GM21423 (cell line): ENCODE measurements around the gene GHRH.

Experiments used
- ATAC-seq: cut with Tn5 transposase; IDR thresholded peaks from one replicate; pipeline ENCODE4 v1.9.1; 2021; ENCODE audit warnings: mild to moderate bottlenecking, moderate library complexity; ENCODE audit not compliant: unreplicated experiment

GHRH gene, protein sequence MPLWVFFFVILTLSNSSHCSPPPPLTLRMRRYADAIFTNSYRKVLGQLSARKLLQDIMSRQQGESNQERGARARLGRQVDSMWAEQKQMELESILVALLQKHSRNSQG

GRCh38 chr20:37261714-37262113, at the start of gene GHRH:
TSS of gene GHRH (minus strand) at chr20:37261814. CDS start at chr20:37256889, 4,925 bp downstream.
- no peak for ATAC-seq

DNA sequence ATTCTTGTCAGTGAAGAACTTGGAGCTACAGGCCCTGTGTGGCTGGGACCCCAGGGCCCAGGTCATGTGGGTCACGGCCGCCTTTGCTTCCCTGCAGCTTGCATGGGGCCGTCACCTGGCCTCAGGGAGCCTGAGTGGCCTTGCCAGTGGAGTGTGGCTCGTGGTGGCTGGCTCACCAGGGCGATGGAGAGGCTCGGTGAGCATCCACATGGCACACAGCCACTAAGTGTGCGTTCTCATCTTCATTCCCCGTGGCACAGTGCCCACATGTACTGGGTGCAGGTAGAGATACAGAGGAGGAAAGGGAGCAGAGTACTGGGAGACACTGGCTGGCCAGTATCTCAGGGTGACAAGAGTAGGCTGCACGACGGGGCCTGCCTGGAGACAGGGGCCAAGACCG, 49.3 kb upstream of the GHRH start:
- no peak for ATAC-seq

- no peak for ATAC-seq
Measured at GRCh38 chr20:37309936-37310590, 48.4 kb upstream of the GHRH start.

DNA sequence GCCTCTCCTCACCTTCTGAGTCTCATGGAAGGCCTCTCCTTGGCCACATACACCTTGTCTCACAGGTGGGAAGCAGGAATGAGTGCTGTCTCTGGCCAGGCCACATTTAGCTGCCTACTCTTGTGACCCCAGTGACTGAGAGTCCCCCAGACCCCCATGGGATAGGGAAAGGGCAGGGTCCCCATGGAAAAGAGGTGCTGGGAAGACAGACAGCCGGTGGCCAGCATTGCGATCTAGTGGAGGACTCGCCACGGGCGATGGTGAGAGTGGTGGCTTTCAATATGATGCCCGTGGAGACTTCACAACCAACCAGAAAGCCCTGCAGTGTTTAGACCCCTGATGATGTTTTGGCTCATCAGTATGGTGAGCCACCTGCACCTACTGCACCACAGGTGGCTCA, 47.7 kb upstream of the GHRH start:
- no peak for ATAC-seq

GRCh38 chr20:37308086-37309050, 46.8 kb upstream of the GHRH start:
- peak; percentile 78 for ATAC-seq

- ATAC-seq = no peak
Measured at GRCh38 chr20:37305839-37306238, 44.2 kb upstream of the GHRH start.

DNA sequence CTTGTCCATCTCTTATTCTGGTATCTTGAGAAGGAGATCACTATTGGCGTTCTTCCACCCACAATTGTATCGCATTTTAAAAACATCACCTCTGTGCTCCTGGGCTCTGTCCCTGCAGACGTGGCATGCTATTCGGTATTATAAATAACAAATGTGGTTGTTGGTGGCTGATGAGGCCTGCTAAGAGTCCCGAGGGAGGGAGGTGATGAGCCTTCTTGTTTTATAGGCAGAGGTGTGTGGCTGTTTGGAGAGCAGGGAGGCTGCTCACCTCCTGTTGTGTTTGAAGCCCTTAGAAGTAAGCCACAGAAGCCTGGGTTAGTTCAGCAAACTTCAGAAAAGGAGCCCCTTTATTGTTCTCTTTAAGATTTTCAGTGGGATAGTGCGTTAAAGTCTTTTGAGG, 43.5 kb upstream of the GHRH start:
- no peak for ATAC-seq

DNA sequence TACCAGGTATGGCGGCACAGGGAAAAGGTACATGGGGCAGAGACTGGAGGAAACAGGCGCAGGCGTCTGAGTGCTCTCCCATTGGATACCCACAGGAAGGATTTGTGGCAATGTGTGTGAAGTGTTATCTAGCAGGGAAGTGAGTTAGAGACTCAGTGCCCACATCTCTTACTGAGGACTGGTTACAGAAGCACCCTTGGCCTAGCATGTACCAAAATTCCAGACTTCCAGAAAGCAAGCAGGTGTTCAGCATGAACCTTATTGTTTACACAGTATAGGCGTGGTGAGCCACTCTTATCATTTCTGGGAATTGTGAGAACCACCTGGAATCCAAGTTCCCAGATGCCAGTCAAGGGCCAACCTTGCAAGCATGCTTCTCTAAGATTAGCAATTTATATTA, 42.0 kb upstream of the GHRH start:
- no peak for ATAC-seq

GRCh38 chr20:37302981-37303380, 41.4 kb upstream of the GHRH start:
- no peak for ATAC-seq

GRCh38 chr20:37301558-37301957, 39.9 kb upstream of the GHRH start:
- ATAC-seq = no peak

- ATAC-seq = no peak
Measured at GRCh38 chr20:37301120-37301519, 39.5 kb upstream of the GHRH start.

GRCh38 chr20:37299718-37300528, 38.3 kb upstream of the GHRH start:
- ATAC-seq = no peak

- ATAC-seq = no peak
Measured at GRCh38 chr20:37298190-37298939, 36.8 kb upstream of the GHRH start.

DNA sequence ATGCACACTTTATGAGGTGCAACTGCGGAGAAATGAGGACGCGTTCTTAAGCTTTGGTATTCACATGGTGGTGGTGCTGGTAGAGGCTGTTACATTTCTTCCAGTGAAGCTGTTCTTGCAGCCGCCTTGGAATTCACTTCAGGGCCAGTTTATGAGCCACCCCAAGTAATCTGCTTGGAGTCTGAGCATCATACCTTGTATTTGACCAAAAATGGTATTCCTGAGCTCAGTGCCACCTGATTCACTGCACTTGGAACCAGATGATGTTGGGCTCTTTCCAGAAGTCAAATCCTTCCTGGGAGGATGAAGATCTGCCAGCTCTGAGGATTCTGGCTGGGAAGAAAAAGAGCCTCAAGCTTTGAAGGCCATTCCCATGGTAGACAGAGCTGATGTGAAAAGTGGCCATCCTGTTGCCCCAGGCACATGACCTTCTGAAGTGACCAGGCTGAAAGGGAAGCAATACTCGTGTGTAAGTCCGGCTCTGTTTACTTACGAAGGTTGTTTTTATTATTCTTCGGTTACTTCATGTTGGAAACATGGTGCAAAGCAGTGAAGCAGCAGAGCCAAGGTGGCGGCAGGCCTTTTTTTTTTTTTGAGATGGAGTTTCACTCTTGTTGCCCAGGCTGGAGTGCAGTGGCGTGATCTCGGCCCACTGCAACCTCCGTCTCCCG, 35.6 kb upstream of the GHRH start:
- ATAC-seq = no peak

GRCh38 chr20:37296371-37296770, 34.8 kb upstream of the GHRH start:
- no peak for ATAC-seq

DNA sequence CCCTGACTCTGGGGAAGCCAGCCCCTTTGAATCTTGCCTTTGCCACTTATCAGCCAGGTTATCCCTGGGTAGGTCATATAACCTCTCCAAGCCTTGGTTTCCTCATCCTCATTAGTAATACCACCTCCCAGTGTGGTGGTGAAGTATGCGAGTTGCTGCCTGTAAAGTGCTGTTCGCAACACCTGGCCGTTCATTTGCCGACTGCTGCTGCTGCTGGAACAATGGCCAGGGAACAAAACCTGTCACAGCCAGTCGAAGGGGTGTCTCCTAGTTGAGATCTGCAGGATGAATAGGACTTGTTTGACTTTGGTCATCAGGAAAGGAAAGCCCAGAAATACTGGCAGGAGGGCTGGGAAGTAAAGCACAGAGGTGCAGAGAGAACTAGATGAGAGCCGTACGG, 34.0 kb upstream of the GHRH start:
- no peak for ATAC-seq

DNA sequence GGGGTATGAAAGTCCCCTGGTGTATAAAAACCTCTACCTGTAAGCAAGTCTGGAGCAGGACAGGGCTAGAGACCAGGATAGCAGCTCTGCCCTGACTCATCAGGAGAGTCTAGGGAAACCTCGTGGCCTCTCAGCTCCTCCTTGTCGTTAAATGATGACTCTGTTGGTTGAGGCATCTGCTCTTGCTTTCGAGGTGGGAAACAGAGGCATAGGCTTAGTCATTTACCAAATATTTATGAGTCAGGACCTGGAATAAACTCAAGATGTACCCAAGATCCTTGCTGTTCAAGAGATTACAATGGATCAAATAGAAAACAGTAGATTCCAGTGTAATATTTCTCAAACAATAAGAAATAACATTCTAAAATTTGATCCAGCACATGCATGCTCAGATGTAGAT, 33.4 kb upstream of the GHRH start:
- no peak for ATAC-seq

DNA sequence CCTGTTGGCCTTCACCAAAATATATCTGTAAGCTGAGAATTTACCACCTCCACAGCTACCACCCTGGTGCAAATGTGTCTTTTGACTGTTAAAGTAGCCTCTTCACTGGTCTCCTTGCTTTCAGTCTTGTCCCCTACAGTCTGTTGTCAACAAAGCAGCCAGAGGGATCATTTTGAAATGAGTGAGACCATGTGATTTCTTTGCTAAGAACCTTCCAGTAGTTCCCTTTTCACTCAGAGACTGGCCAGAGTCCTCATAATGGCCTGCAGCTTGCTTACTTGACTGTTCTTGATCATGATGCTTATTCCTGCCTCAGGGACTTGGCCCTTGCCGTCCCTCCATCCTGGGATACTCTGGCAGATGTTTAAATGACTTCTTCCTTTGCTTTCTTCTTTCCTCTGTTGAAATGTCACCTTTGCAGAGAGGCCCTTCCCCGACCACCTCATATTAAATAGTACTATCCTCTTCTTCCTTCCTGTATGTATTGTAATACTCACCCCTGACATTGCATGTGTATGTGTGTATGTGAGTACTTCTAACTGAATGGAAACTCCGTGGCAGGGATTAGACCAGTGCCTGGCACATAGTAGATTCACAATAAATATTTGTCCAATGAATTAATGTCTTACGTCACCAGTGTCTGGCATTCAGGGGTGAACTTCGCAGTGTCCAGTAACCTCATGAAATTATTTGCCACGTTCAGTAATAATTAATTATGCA, 32.8 kb upstream of the GHRH start:
- ATAC-seq = no peak

- ATAC-seq = no peak
Measured at GRCh38 chr20:37293301-37293943, 31.8 kb upstream of the GHRH start.
